Lower lobe of right lung (tissue), 2 donors: Measurements from ENCODE around the gene VPS8. TPM values are rescaled to one million over a fixed set of nuclear protein-coding genes. Genes with fewer than 3 reads are reported as not detected.

ENCODE experiments used
- ATAC-seq, 2 donors: fragments of 200-7000 bp; cut with Tn5 transposase; one replicate each; pipeline ENCODE4 v1.9.1; 2020 to 2022; ENCODE audit warnings: mild to moderate bottlenecking in 2 of 2, moderate library complexity in 2 of 2
- DNase-seq: peaks from one replicate; pipeline ENCODE4 v3.0.0-alpha.2; 2020
- H3K27ac ChIP-seq: fragments of 200-600 bp; one replicate; pipeline ENCODE4 v1.8.0; 2022
- H3K27me3 ChIP-seq: fragments of 200-600 bp; one replicate; pipeline ENCODE4 v1.8.0; 2022; ENCODE audit warnings: low read depth
- H3K36me3 ChIP-seq: fragments of 200-600 bp; one replicate; pipeline ENCODE4 v1.8.0; 2022; ENCODE audit warnings: mild to moderate bottlenecking
- H3K4me1 ChIP-seq: fragments of 200-600 bp; one replicate; pipeline ENCODE4 v1.8.0; 2022
- H3K4me3 ChIP-seq: fragments of 200-600 bp; one replicate; pipeline ENCODE4 v1.8.0; 2022; ENCODE audit warnings: mild to moderate bottlenecking
- H3K9me3 ChIP-seq: fragments of 200-600 bp; one replicate; pipeline ENCODE4 v1.8.0; 2022
- CTCF ChIP-seq: fragments of 200-600 bp; IDR thresholded peaks from one replicate; pipeline ENCODE4 v1.8.0; 2022; ENCODE audit warnings: antibody characterized with exemption, mild to moderate bottlenecking
- intact Hi-C: fragments of 100-400 bp; cut with DNase I; formaldehyde crosslinking; loops from one replicate; pipeline ENCODE4 v1.11.0; 2022
- total RNA-seq: library from RNA; stranded (reverse); fragmentation: NEBNext Ultra II Directional; extraction: Animal tissue kit (Norgen Biotek cat#: 25700); gene quantifications from one replicate; pipeline ENCODE4 v1.2.1, GENCODE V29; 2021
- donor health status: DM: no; HTN: yes; CAD: no; lungs with severe emphysema.

Gene VPS8
- total RNA-seq, 1 donor from 2014 or later: 84.7 TPM

GRCh38 chr3:184796551-184796950, 15.4 kb upstream of the VPS8 start:
- no peaks in the 10 kb centered on the region for H3K27me3 ChIP-seq
- intact Hi-C loops: no loop called here
- no peak for TF ChIP-seq CTCF
- no peaks in the 10 kb centered on the region for H3K36me3 ChIP-seq
- no peak overlapping the region for H3K4me3 ChIP-seq
- no peak overlapping the region for H3K27ac ChIP-seq
- H3K4me1 ChIP-seq: no peaks in the 10 kb centered on the region
- ATAC-seq (no peak), DNase-seq (no peak)
- no peaks in the 10 kb centered on the region for H3K9me3 ChIP-seq

- DNase-seq (no peak), ATAC-seq (no peak)
- H3K27ac ChIP-seq: no peak overlapping the region
- no peaks in the 10 kb centered on the region for H3K36me3 ChIP-seq
- no peaks in the 10 kb centered on the region for H3K9me3 ChIP-seq
- H3K27me3 ChIP-seq: no peaks in the 10 kb centered on the region
- H3K4me3 ChIP-seq: no peak overlapping the region
- intact Hi-C loops: no loop called here
- no peak for TF ChIP-seq CTCF
- no peaks in the 10 kb centered on the region for H3K4me1 ChIP-seq
These were observed 15.0 kb upstream of the VPS8 start for GRCh38 chr3:184796954-184797353.

DNA sequence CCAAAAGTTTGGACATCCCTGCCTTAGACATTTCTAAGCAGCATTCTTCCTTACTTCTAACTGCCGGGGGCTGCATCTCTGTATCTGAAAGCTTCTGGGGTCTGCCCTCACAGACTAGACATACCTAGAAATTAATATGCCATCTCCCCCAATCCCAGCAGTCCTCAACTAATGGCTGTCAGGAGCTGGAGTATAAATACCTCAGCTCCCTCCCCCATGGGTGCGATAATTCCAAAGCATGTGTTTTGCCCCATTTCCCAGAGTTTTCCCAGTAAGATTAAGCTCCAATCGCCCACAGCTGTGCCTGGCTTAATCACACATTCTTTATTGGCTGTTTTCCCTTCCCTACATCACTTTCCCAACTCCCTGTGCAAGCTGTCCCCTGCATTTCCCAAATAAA, 13.8 kb upstream of the VPS8 start:
- H3K36me3 ChIP-seq: no peaks in the 10 kb centered on the region
- no peaks in the 10 kb centered on the region for H3K27me3 ChIP-seq
- intact Hi-C loops: no loop called here
- ATAC-seq (no peak), DNase-seq (no peak)
- H3K4me1 ChIP-seq: no peaks in the 10 kb centered on the region
- H3K4me3 ChIP-seq: no peak overlapping the region
- no peaks in the 10 kb centered on the region for H3K9me3 ChIP-seq
- no peak for TF ChIP-seq CTCF
- no peak overlapping the region for H3K27ac ChIP-seq

DNA sequence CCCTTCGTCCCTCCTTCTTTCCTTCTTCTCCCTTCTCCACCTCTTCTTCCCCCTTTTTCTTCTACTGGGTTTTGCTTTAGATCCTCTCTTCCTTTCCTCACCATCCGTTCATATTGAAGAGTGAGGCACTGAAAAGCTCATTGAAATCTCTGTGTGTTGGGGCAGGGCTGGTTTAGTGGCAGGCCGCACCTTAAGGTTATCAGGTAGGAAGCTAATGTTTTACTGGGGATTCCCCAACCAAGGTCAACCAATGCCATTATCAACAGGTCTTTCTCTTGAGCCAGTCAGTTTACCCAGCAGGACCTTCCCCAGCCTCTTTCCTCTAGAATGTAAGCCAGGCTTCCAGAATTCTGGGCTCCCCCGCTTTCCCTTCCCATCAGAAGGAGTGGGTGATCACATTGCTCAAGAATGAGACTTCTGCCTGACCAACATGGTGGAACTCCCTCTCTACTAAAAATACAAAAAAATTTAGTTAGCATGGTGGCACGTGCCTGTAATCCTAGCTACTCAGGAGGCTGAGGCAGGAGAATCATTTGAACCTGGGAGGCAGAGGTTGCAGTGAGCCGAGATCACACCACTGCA, 11.5 kb upstream of the VPS8 start:
- Histone ChIP-seq H3K4me3 (no peak overlapping the region), H3K27me3 (no peaks in the 10 kb centered on the region), H3K9me3 (no peaks in the 10 kb centered on the region), H3K27ac (no peak overlapping the region), H3K36me3 (no peaks in the 10 kb centered on the region), H3K4me1 (peaks cover 11% of the 10 kb centered on the region)
- intact Hi-C loops: no loop called here
- no peak for TF ChIP-seq CTCF
- ATAC-seq: no peak
- DNase-seq: no peak

- no peak for ATAC-seq
- H3K36me3 ChIP-seq: no peaks in the 10 kb centered on the region
- H3K9me3 ChIP-seq: no peaks in the 10 kb centered on the region
- DNase-seq: no peak
- H3K4me3 ChIP-seq: no peak overlapping the region
- no peak overlapping the region for H3K27ac ChIP-seq
- intact Hi-C loops: no loop called here
- H3K4me1 ChIP-seq: peaks cover 20% of the 10 kb centered on the region
- TF ChIP-seq CTCF: no peak
- H3K27me3 ChIP-seq: no peaks in the 10 kb centered on the region
These were observed 10.7 kb upstream of the VPS8 start for GRCh38 chr3:184801241-184801785.
